C4-2B (cell line): ENCODE measurements around the gene GLCE.

Source experiments
- CTCF ChIP-seq: fragments of 450-650 bp; conservative IDR thresholded peaks from 2 replicates; pipeline ENCODE4 v1.5.1; 2017; ENCODE audit warnings: mild to moderate bottlenecking
- ZFX ChIP-seq: fragments of 450-650 bp; IDR thresholded peaks from 2 replicates; pipeline ENCODE4 v1.6.1; 2017

GRCh38 chr15:69304182-69304545, 143.7 kb downstream of the GLCE start:
- no peak for TF ChIP-seq CTCF
- TF ChIP-seq ZFX, result no peak
